Mucosa of descending colon (tissue), 3 donors: ENCODE measurements around the gene SEPHS1. TPM values are rescaled to one million over a fixed set of nuclear protein-coding genes. Genes with fewer than 3 reads are reported as not detected.

Source experiments
- ATAC-seq: fragments of 200-7000 bp; cut with Tn5 transposase; one replicate; pipeline ENCODE4 v1.9.1; 2020; ENCODE audit warnings: mild to moderate bottlenecking, moderate library complexity
- DNase-seq, 3 donors: peaks; one replicate each; pipeline ENCODE4 v3.0.0-alpha.2; 2020
- H3K36me3 ChIP-seq: fragments of 200-600 bp; one replicate; pipeline ENCODE4 v1.8.0; 2021; ENCODE audit warnings: low read depth, mild to moderate bottlenecking
- H3K4me1 ChIP-seq: fragments of 200-600 bp; one replicate; pipeline ENCODE4 v1.8.0; 2021; ENCODE audit warnings: low read depth, mild to moderate bottlenecking
- H3K4me3 ChIP-seq: fragments of 200-600 bp; one replicate; pipeline ENCODE4 v1.8.0; 2021; ENCODE audit warnings: mild to moderate bottlenecking
- H3K9me3 ChIP-seq: fragments of 200-600 bp; one replicate; pipeline ENCODE4 v1.8.0; 2021; ENCODE audit warnings: mild to moderate bottlenecking
- intact Hi-C, 2 donors: fragments of 100-400 bp; cut with DNase I in 1 of 2; cut with micrococcal nuclease in 1 of 2; formaldehyde crosslinking; loops; one replicate each; pipeline versions ENCODE4 v1.11.0 to v1.11.1; 2022; cut with DNase I, micrococcal nuclease
- total RNA-seq, 3 donors: library from RNA; stranded (reverse); fragmentation: NEBNext Ultra II Directional in 2 of 3; extraction: Animal tissue kit (Norgen Biotek cat#: 25700) in 2 of 3; gene quantifications; one replicate each; pipeline versions ENCODE4 v1.2.1 to v1.2.4, GENCODE V29; 2021 to 2023
- TF ChIP-seq, protein P1 (sequence below): fragments of 200-600 bp; IDR thresholded peaks from one replicate; pipeline ENCODE4 v1.8.0; 2022; ENCODE audit warnings: antibody characterized with exemption, mild to moderate bottlenecking
- donor health status: DM: no; HTN: no; CAD: no; lungs with moderate emphysema.
- donor health status: DM: no; HTN: no; CAD: no.
- donor health status: DM: no; HTN: yes; CAD: no.

The SEPHS1 gene
- total RNA-seq, 3 donors from 2014 or later = 32.3 to 40.3 (median 36.6) TPM

DNA sequence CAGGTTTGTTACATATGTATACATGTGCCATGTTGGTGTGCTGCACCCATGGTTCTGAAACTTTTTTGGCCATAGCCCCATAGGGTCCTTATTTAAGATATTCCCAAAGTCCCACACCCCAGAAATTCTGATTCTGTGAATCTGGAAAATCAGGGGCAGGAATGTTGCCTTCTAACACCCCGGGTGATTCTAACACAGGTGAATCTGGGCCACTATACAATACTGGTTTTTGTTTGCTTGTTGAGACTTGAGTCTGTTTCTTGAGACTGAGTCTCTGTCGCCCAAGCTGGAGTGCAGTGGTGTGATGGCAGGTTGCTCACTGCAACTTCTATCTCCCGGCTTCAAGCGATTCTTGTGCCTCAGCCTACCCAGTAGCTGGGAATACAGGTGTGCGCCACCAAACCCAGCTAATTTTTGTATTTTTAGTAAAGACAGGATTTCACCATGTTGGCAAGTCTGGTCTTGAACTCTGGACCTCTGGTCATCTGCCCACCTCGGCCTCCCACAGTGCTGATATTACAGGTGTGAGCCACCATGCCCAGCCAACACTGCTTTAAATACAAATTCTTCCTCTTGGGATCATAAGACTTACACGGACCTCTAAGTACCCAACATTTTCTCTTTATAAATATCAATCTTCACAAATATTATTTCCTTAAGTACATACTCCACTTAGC lies 31.3 kb downstream of the SEPHS1 start:
- Histone ChIP-seq H3K4me3 (no peak overlapping the region), H3K9me3 (no peaks in the 10 kb centered on the region), H3K4me1 (no peaks in the 10 kb centered on the region), H3K36me3 (no peaks in the 10 kb centered on the region)
- intact Hi-C loops = no loop called here
- DNase-seq (no peak), ATAC-seq (no peak)
- TF ChIP-seq, protein P1, sequence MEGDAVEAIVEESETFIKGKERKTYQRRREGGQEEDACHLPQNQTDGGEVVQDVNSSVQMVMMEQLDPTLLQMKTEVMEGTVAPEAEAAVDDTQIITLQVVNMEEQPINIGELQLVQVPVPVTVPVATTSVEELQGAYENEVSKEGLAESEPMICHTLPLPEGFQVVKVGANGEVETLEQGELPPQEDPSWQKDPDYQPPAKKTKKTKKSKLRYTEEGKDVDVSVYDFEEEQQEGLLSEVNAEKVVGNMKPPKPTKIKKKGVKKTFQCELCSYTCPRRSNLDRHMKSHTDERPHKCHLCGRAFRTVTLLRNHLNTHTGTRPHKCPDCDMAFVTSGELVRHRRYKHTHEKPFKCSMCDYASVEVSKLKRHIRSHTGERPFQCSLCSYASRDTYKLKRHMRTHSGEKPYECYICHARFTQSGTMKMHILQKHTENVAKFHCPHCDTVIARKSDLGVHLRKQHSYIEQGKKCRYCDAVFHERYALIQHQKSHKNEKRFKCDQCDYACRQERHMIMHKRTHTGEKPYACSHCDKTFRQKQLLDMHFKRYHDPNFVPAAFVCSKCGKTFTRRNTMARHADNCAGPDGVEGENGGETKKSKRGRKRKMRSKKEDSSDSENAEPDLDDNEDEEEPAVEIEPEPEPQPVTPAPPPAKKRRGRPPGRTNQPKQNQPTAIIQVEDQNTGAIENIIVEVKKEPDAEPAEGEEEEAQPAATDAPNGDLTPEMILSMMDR = no peak

DNA sequence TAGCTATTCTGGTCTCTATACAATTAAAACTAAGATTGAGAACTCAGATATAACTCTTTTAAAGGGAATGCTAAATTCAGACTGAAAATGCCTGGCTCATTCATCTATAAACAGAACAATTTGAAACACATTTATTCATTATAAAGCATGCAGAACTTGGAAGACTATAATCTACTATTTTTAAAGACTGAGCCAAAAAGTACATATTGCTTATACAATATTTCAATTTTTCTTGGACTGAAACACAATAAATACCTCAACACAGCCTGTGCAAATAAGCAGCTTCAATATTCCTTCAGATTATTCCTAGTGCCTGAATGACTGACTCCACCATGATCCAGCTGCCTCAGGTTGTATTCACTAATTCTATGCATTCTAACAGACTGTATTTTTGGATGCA lies 32.7 kb downstream of the SEPHS1 start:
- intact Hi-C loops = no loop called here
- Histone ChIP-seq H3K4me3 (no peak overlapping the region), H3K4me1 (no peaks in the 10 kb centered on the region), H3K9me3 (no peaks in the 10 kb centered on the region), H3K36me3 (no peaks in the 10 kb centered on the region)
- TF ChIP-seq, protein P1 = no peak
- DNase-seq (no peak), ATAC-seq (no peak)

DNA sequence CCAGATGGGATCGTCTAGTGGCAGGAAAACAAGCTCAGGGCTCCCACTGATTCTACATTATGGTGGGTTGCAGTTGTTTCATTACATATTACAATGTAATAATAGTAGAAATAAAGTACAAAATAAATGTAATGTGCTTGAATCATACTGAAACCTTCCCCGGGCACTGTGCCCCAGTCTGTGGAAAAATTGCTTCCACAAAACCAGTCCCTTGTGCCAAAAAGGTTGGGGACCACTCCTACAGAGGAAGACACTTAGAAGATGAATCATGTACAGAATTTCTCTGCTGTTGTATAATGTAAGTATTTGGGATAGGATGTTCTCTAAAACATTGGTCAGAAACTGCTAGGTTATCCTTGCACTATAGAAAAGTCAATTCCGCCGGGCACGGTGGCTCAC lies 36.9 kb downstream of the SEPHS1 start:
- Histone ChIP-seq H3K4me3 (no peak overlapping the region), H3K9me3 (no peaks in the 10 kb centered on the region), H3K4me1 (no peaks in the 10 kb centered on the region), H3K36me3 (no peaks in the 10 kb centered on the region)
- intact Hi-C loops = no loop called here
- ATAC-seq (no peak), DNase-seq (no peak)
- TF ChIP-seq, protein P1 = no peak

DNA sequence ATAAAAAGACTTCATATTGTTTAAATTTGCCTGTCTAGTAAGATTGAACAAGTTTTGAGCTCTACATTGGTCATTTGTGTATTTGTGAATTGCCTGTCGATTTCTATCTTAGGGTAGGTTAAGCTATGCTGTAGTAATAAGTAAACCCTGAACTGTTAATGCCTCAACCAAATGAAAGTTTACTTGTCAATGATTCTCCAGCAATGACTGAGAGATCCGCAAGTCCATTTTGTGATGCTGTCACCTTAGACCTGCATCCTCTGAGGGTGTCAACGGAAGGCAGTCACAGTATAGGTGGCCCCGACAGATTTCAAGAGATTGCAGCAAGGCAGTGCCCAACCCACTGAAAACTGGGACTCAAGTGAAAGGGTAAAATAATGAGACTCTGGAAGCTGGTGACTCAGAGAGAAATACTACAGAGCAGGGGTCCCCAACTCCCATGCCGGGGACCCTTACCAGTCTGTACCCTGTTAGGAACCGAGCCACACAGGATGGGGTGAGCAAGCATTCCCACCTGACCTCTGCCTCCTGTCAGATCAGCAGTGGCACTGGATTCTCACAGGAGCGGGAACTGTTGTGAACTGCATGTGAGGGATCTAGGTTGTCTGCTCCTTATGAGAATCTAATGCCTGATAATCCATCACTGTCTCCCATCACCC lies 37.4 kb downstream of the SEPHS1 start:
- no peak for DNase-seq
- TF ChIP-seq, protein P1 = no peak
- Histone ChIP-seq H3K4me3 (no peak overlapping the region), H3K36me3 (no peaks in the 10 kb centered on the region), H3K4me1 (no peaks in the 10 kb centered on the region), H3K9me3 (no peaks in the 10 kb centered on the region)
- no peak for ATAC-seq
- intact Hi-C loops = no loop called here

DNA sequence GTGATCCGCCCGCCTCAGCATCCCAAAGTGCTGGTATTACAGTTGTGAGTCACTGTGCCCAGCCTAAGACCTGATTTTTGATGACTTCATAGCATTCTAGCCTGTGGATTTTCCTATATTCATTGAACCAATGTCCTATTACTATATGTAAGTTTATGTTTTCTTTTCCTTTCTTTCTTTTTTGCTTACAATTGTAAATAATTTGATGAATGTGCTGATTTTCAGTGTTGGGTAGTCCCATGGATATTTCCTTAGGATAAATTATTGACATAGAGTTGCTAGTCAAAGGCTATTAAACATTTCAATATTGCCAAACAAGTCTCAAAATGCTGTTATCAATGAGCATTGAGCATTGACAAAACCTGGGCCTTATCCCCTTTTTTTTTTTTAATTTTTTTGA lies 38.3 kb downstream of the SEPHS1 start:
- Histone ChIP-seq H3K4me1 (no peaks in the 10 kb centered on the region), H3K36me3 (no peaks in the 10 kb centered on the region), H3K9me3 (no peaks in the 10 kb centered on the region), H3K4me3 (no peak overlapping the region)
- TF ChIP-seq, protein P1 = no peak
- intact Hi-C loops = no loop called here
- no peak for ATAC-seq
- DNase-seq = no peak
